Measurements from ENCODE around the gene PRM2. TPM values are rescaled to one million over a fixed set of nuclear protein-coding genes. Genes with fewer than 3 reads are reported as not detected.

The PRM2 gene
- total RNA-seq, 1 experiment from 2014 or later, result not detected

DNA sequence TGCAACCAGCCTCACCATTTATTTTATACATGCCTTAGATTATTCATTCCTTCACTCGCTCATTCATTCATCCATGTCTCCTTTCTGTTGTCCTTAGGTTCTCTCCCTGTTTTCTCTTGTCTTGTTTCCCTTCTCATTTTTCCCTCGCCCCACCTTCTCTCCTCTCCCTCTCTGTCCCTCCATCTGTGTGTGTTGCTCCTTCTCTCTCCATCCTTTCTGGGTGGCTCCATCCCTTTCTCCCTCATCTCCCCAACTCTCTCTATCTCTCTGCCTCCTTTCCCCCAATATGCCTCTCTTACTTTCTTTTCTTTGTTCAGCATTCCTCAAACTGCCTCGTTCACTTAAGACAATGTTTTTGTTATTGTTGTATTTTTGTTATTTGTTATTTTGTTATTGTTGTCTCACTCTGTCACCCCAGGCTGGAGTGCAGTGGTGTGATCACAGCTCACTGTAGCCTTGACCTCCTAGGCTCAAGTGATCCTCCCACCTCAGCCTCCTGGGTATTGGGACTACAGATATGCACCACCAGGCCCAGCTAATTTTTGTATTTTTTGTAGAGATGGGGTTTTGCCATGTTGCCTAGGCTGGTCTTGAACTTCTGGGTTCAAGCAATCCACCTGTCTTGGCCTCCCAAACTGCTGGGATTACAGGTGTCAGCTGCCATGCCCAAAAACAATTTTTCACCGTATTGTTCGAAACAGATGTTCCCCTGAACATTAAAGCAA is 34.6 kb downstream of the PRM2 start:
- no peaks in the 10 kb centered on the region for H3K27me3 ChIP-seq (ENCODE audit: control insufficient read depth, insufficient read depth, low read length)
- H3K4me3 ChIP-seq (ENCODE audit: insufficient read depth, low read depth, low read length), result no peak overlapping the region
- no peaks in the 10 kb centered on the region for H3K36me3 ChIP-seq (replicated peaks; ENCODE audit: control insufficient read depth, insufficient read depth, low read length)
- DNase-seq, result no peak

DNA sequence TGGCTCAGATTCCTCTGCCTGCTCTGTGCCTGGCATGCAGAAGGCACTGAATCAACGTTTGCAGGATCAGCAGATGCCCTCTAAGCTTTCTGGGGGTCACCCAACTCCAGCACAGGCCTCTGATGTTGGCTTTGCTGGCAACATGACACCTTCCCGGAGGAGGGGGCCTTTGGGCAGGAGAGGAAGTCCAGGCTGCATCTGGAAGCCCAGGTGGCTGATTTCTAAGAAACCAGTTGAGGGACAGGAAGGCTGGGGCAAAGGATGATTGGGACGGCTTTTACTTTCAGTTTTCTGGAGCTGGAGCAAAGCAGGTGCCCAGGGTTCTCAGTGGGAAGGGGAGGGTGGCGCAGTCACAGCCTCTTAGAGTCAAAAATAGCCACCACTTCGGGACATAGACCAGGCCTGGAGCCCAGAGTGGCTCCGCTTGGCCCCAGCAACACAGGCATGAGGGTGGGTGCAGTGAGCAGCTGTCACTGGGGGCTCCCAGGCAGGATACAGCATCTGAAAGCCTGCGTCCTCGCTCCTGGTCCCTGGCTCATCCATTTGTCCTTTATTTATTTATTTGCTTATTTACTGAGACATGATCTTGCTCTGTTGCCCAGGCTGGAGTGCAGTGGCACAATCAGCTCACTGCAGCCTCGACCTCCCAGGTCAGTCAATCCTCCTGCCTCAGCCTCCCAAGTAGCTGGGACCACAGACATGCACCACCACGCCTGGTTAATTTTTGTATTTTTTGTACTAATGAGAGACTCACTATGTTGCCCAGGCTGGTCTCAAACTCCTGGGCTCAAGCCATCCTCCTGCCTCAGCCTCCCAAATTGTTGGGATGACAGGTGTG is 35.4 kb downstream of the PRM2 start:
- no peak overlapping the region for H3K4me3 ChIP-seq (ENCODE audit: insufficient read depth, low read depth, low read length)
- DNase-seq, result no peak
- H3K36me3 ChIP-seq (replicated peaks; ENCODE audit: control insufficient read depth, insufficient read depth, low read length), result no peaks in the 10 kb centered on the region
- H3K27me3 ChIP-seq (ENCODE audit: control insufficient read depth, insufficient read depth, low read length), result no peaks in the 10 kb centered on the region

DNA sequence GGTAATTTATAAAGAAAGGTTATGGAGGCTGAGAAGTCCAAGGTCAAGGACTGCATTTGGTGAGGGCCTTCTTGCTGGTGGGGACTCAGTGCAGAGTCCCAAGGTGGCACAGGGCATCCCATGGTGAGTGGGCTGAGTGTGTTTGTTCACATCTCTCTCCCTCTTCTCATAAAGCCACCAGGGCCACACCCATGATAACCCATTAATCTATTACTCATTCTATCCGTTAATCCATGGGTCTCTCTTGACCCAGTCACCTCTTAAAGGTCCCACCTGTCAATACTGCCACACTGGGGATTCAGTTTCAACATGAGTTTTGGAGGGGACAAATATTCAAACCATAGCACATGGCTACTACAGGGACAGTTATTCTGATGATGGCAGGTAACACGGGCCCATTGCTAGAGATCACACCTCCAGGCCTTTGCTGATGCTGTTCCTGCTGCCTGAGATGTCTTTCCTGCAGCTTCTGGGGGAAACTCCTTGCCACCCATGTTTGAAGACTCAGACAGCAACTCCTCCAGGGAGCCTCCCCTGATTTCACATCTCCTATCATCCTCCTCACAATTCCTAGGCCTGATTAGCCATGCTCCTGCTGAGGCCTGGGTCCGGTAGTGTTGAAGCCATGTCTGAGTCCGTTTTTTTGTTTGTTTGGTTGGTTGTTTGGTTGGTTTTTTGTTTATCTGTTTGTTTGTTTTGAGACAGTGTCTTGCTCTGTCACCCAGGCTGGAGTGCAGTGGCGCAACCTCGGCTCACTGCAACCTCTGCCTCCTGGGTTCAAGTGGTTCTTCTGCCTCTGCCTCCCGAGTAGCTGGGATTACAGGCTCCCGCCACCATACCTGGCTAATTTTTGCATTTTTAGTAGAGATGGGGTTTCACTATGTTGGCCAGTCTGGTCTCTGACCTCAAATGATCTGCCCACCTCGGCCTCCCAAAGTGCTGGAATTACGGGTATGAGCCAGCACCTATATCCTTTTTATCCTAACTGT is 36.3 kb downstream of the PRM2 start:
- H3K27me3 ChIP-seq (ENCODE audit: control insufficient read depth, insufficient read depth, low read length), result no peaks in the 10 kb centered on the region
- no peaks in the 10 kb centered on the region for H3K36me3 ChIP-seq (replicated peaks; ENCODE audit: control insufficient read depth, insufficient read depth, low read length)
- no peak for DNase-seq
- no peak overlapping the region for H3K4me3 ChIP-seq (ENCODE audit: insufficient read depth, low read depth, low read length)

DNA sequence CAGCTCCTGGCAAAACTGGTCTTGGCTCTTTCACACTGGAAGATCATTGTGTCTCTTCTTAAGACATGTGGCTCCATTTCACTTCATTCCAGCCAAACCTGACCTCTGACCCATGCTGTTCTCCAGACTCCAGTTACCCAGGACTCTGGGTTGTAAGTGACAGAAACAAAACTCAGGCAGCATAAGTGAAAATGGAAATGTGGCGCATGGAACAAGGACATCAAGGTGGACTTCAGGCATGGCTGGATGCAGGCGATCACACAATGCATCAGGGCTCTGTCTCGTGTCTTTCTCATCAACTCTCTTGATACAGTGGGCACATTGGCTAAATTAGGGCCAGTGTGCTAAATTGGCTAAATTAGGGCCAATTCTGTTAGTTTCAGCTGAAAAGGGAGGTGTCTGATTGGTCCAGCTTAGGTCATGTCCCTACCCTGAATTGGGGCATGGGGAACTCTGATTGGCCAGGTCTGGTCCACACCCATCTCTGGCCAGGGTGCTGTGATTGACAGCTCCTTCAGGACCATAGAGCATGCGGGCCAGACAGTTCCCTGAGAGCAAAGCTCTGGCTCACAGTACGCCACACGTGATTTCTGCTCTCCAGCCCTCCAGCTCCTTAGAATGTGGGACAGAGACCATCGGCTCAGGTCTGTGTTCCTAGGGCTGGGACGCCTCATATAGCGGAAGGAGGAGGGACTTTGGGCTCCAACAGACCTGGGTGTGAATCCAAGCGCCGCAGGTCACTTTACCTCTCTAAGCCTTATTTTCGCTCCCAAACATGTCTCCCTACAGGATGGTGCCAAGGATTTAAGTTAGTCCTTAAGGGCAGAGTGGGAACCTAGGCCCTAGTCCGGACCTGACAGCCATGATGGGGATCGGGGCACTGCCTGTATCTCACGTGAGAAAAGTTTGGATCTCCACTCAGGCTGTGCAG is 37.7 kb downstream of the PRM2 start:
- DNase-seq, result peak; percentile 83
- Histone ChIP-seq H3K36me3 (replicated peaks; ENCODE audit: control insufficient read depth, insufficient read depth, low read length) (no peaks in the 10 kb centered on the region), H3K4me3 (ENCODE audit: insufficient read depth, low read depth, low read length) (no peak overlapping the region), H3K27me3 (ENCODE audit: control insufficient read depth, insufficient read depth, low read length) (no peaks in the 10 kb centered on the region)

DNA sequence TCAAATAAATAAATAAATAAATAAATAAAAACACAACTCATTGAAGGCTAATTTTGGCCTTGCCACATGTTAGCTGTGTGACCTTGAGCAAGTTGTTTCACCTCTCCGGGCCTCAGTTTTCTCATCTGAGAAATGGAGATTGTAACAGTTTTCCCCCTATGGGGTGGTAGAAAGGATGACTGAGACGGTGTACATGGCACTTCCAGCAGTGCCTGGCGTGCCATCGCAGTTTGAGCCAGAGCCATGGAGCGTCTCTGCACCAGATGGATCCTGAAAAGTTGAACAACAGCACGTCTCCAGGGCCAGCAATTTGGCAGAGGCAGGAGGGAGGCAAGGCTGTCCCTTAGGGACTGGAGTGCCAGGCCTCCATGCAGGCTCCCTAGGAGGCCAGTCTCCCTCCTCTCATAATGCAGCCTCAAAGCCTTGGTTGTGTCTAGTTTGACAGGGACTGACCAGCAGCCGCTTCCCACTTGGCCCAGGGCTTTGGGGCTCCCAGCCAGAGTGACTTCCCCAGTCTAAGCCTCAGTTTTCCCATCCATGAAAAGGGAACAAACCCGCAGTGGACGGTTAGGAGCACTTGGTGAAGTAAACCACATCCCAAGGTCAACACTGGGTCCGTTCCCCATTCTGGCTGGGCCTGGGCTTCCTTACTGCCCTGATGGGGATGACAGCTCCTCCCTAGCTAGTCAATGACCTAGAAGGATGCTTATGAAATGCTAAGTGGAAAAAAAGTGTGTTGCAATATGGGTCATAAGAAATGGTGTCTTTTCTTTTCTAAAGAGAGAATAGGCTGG is 39.6 kb downstream of the PRM2 start:
- no peak for DNase-seq
- Histone ChIP-seq H3K36me3 (replicated peaks; ENCODE audit: control insufficient read depth, insufficient read depth, low read length) (no peaks in the 10 kb centered on the region), H3K27me3 (ENCODE audit: control insufficient read depth, insufficient read depth, low read length) (no peaks in the 10 kb centered on the region)

DNA sequence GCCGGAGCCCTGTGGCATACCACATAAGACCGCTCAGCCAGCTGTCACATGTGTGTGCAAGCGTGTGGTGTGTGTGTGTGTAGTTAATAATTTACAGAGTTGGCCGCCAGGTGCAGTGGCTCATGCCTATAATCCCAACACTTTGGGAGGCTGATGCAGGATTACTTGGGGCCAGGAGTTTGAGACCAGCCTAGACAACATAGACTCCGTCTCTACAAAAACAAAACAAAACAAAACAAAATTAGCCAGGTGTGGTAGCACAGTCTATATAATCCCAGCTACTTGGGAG is 40.6 kb downstream of the PRM2 start:
- no peaks in the 10 kb centered on the region for H3K27me3 ChIP-seq (ENCODE audit: control insufficient read depth, insufficient read depth, low read length)
- DNase-seq, result no peak
- H3K4me3 ChIP-seq (ENCODE audit: insufficient read depth, low read depth, low read length), result no peak overlapping the region

More for the DNA sequence above, 39.6 kb downstream of the PRM2 start:
- H3K4me3 ChIP-seq (ENCODE audit: insufficient read depth, low read depth, low read length), result no peak overlapping the region

DNA sequence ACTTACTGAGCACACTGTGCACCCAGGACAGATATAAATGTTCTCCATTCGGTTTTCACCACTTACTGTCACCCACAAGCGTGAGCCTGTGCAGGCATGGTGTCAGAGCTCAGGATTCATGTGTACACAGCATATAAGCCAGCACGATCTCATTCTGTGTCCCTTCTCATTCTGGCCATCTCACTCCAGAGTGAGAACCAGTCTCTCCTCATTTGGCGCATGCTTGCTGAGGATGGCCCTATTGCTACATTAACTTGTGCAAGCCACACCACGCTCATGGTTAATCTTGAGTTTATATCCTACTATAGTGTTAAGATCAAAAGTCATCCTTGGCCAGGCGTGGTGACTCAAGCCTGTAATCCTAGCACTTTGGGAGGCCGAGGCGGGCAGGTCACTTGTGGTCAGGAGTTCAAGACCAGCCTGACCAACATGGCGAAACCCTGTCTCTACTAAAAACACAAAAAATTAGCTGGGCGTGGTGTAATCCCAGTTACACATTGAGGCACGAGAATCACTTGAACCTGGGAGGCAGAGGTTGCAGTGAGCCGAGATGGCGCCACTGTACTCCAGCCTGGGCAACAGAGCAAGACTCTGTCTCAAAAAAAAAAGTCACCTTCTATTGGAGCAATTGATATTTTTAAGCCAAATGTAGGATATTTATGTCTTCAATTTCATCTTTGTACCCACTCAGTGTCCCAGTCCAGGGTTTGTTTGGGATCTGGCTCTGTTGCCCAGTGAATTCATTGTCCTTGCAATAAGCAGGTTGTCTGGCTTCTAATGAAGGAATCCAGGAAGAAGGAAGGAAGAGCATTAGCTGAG is 41.2 kb downstream of the PRM2 start:
- Histone ChIP-seq H3K36me3 (replicated peaks; ENCODE audit: control insufficient read depth, insufficient read depth, low read length) (no peaks in the 10 kb centered on the region), H3K27me3 (ENCODE audit: control insufficient read depth, insufficient read depth, low read length) (no peaks in the 10 kb centered on the region), H3K4me3 (ENCODE audit: insufficient read depth, low read depth, low read length) (no peak overlapping the region)
- no peak for DNase-seq

More for the DNA sequence above, 40.6 kb downstream of the PRM2 start:
- no peaks in the 10 kb centered on the region for H3K36me3 ChIP-seq (replicated peaks; ENCODE audit: control insufficient read depth, insufficient read depth, low read length)

DNA sequence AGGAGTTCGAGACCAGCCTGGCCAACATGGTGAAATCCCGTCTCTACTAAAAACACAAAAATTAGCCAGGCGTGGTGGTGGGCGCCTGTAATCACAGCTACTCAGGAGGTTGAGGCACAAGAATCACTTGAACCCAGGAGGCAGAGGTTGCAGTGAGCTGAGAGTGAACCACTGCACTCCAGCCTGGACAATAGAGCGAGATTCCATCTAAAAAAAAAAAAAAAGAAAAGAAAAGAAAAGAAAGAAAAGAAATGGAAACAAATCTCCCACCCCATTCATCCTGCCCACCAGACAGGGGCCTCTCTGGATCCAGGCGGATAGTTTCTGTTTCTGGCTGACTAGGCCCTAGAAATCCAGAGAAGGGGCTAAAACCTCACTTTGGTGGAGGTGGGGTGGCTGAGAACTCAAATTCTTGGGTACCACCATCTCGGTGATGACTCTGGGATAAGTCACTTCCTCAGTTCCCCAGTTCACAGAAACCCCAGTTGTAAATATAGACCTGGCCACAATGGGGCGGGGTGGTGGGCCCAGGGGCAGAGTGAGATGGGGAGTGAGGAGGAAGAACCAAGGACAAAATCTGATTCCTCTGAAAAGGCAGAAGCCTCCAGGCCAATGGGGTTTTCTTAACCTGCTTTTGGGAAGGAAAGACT is 42.4 kb downstream of the PRM2 start:
- Histone ChIP-seq H3K27me3 (ENCODE audit: control insufficient read depth, insufficient read depth, low read length) (no peaks in the 10 kb centered on the region), H3K36me3 (replicated peaks; ENCODE audit: control insufficient read depth, insufficient read depth, low read length) (no peaks in the 10 kb centered on the region), H3K4me3 (ENCODE audit: insufficient read depth, low read depth, low read length) (no peak overlapping the region)
- DNase-seq, result peak; percentile 80

DNA sequence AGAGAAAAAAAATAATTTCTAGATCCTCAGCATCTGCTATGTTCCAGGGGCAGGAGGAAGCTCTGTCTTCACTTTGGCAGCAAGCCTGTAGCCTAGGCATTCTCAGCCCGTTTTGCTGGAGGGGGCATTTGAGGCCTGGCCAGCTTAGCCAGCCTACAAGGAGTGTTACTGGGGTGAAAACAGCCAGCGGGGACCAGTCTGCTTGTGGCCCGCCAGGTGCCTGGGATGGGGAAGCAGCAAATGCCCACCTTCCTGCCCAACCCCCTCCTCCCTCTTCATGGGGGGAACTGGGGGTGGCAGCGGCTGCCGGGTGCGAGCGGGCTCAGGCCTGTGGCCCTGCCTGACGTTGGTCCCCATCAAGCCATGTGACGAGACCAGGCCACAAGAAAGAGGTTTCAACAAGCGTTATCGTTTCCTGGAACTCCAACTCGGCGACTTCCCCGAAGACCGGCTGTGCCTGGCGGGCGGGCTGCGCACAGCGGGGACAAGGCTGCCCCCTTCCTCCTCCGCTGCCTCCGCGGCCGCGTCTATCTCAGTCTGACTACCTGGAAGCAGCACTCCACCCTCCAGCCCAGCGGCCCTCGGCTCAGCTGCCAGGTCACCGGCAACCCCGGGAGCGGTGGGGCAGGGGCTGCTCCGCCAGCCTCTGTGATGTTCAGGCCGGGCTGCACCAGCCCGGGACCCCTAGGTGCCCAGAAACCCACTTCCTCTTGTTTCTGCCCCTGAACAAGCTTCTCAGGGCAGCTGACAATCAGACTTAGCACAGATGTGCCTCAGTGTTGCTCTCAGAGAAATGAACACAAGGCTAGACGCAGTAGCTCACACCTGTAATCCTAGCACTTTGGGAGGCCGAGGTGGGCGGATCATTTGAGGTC is 43.2 kb downstream of the PRM2 start:
- no peaks in the 10 kb centered on the region for H3K36me3 ChIP-seq (replicated peaks; ENCODE audit: control insufficient read depth, insufficient read depth, low read length)
- DNase-seq, result peak; percentile 89
- H3K4me3 ChIP-seq (ENCODE audit: insufficient read depth, low read depth, low read length), result no peak overlapping the region
- H3K27me3 ChIP-seq (ENCODE audit: control insufficient read depth, insufficient read depth, low read length), result no peaks in the 10 kb centered on the region

DNA sequence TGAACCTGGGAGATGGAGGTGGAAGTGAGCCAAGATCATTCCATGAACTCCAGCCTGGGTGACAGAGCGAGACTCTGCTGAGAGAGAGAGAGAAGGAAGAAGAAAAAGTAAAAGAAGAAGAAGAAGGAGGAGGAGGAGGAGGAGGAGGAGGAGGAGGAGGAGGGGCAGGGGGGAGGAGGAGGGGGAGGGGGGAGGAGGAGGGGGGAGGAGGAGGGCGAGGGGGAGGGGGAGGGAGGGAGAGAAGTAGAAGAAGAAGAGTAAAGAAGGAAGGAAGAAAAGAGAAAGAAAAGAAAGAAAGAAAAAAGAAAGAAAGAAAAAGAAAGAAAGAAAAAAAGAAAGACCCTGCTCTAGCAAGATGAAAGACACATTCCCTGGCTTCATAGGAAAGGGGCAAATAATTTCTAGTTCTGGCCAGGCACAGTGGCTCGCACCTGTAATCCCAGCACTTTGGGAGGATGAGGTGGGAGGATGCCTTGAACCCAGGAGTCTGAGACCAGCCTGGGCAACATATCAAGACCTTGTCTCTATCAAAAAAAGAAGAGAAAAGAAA is 43.9 kb downstream of the PRM2 start:
- no peak for DNase-seq
- no peak overlapping the region for H3K4me3 ChIP-seq (ENCODE audit: insufficient read depth, low read depth, low read length)
- no peaks in the 10 kb centered on the region for H3K27me3 ChIP-seq (ENCODE audit: control insufficient read depth, insufficient read depth, low read length)
- no peaks in the 10 kb centered on the region for H3K36me3 ChIP-seq (replicated peaks; ENCODE audit: control insufficient read depth, insufficient read depth, low read length)

DNA sequence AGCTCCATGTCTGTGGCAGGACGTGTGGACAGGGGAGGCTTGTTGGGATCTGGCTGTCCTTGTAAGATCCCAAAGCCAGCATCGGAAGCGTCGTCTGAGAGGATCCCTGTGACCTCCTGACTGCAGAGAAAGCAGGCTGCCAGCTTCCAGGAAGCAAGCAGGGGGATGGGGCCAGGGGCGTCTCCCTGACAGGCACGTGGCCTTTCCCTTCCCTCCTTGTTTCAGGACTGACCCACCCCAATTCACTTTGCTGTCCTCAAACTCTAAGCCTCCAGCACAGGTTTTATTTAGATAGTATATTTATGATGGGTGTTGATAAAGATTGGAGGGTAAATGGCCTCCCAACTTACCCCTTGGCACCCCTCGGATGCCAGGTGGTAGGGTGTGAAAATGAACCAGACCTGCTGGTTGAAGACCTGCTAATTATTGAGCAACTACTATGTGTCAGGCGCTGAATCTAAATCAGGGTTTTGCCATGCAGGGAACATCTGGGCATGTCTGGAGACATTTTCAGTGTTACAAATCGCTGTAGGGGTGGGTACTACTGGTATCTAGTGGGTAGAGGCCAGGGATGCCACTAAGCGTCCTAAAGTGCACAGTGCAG is 44.8 kb downstream of the PRM2 start:
- no peaks in the 10 kb centered on the region for H3K27me3 ChIP-seq (ENCODE audit: control insufficient read depth, insufficient read depth, low read length)
- no peak overlapping the region for H3K4me3 ChIP-seq (ENCODE audit: insufficient read depth, low read depth, low read length)
- no peaks in the 10 kb centered on the region for H3K36me3 ChIP-seq (replicated peaks; ENCODE audit: control insufficient read depth, insufficient read depth, low read length)
- DNase-seq, result no peak
